ENCODE data around the gene CSMD2.

The CSMD2 gene

DNA sequence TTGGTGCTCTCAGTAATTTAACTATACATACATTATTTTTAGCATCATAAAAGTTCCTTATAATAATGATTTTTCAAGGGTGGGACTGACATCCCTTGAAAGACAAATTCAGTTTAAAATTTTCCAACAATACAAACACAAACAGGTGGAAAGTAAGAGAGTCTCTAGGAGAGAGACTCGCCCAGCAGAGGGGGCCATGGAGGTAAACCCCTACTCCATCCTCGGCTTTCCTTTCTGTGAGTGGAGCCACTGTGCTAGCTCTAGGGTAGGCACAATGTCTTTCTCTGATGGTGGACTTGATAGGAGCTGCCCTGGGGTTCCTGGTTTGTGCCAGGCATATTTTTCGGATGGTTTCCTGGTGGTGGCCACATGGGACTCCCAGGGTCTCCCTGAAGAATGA lies 8.3 kb downstream of the CSMD2 start:
- DNase-seq (ENCODE audit: low spot score) (no peak), FAIRE-seq (no peak)

DNA sequence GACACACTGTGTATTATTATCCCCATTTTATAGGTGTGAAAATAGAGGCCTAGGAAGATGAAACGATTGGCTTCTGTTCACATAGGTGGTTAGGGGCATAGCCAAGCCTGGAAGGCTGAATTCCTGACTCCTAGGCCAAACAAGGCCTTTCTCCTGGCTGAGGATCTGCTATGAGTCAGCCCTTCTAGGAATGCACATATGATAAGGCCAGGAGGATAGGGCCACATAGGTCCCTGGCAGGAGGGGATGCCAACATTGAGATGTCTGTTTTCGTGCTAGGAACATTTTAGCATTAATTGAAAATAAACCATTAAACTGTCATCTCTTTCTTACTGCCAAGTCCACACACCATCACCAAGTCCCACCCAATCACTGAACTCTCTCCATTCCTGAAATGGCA lies 9.2 kb downstream of the CSMD2 start:
- no peak for DNase-seq (ENCODE audit: low spot score)
- FAIRE-seq: no peak

GRCh38 chr1:34153246-34153645 lies 11.8 kb downstream of the CSMD2 start:
- no peak for DNase-seq (ENCODE audit: low spot score)
- FAIRE-seq: no peak

- no peak for DNase-seq (ENCODE audit: low spot score)
- no peak for FAIRE-seq
Observed at GRCh38 chr1:34149501-34149900, 15.5 kb downstream of the CSMD2 start.

DNA sequence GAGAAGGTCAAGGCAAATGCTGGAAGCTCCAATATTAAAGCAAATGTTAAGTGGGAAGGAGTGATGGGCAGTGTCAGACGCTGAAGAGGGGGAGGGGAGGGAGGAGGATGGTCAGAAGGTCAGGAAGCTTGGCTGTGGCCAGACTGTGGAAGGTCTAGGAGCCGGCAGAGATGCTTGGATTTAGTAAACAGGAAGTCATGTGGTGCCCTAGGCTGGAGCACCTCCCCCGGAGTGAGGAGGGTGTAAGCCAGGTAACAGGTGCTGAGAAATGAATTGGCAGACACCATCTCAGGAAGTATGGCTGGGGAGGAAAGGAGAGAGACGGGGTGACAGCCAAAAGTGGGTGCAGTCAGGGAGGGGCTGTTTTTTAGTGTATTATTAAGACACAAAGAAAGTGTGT lies 17.7 kb downstream of the CSMD2 start:
- DNase-seq (ENCODE audit: low spot score): no peak
- FAIRE-seq: no peak

DNA sequence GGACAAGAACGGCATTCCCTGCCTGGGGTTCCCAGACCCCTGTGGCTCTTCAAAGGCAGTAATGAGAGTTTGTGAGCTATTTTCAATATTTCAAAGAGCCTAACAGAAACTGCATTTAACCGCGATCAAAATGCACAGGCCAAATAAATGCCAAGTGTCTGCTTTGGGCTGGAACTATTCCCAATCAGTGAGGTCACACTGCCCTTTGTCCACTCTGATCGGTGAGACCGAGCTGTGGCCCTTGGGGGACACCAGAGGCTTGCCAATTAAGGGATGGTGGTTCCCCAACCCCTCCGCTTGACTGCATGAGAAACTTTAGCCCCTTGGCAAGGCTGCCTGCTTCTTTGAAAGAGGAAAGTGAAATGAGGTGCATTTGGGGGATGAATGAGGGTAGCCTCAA lies 20.3 kb downstream of the CSMD2 start:
- FAIRE-seq (no peak), DNase-seq (ENCODE audit: low spot score) (no peak)

- DNase-seq (ENCODE audit: low spot score) (no peak), FAIRE-seq (no peak)
Observed at GRCh38 chr1:34143975-34144374, 21.1 kb downstream of the CSMD2 start.

DNA sequence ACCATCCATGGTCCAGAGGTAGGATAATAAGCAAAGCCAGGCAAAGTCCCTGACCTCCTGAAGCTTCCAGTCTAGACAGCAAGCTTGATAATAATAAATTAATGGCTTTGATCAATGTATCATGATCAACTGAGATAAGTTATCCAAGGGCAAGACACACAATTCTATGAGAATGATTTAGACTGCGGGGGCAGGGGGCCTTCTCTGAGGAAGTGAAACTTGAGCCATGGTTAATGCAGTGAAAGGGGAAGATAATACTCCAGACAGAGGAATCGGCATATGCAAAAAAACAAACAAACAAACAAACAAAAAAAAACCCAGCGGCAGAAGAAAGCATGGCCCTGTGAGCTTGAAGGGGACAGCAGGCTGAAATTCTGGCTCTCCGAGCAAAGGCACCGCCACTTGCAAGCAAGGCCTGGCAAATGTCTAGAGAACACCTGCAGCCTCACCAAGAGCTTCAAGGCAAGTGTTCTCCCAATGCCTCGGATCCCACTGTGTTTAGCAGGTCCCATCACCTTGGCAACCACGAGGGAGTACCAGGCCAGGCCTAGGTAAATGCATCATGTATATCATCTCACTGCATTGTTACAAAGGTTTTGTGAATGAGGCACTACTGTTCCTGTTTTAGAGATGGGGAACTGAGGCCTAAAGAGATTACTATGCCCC lies 24.9 kb downstream of the CSMD2 start:
- no peak for FAIRE-seq
- DNase-seq (ENCODE audit: low spot score): no peak

DNA sequence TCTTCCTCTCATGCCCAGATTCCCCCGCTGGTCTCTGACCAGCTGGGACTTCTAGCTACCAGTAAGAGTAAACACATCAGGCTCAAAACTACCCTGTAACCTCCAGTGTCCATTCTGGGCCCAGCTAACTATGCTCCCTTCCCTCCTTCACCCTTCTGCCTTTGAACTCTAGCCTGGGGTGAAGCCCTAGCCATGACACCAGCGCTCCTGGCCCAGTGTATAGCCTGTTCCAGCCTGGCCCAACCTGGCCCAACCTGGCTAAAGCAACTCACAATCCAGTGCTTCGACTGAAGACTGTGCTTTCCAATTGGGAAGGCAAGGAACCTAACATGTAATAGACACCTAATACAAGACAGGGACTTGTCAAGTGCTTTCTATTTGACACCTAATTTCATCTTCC lies 27.6 kb downstream of the CSMD2 start:
- FAIRE-seq: no peak
- DNase-seq (ENCODE audit: low spot score): no peak

GRCh38 chr1:34132161-34132420 lies 32.9 kb downstream of the CSMD2 start:
- no peak for FAIRE-seq
- DNase-seq (ENCODE audit: low spot score): no peak

GRCh38 chr1:34131396-34132160 lies 33.5 kb downstream of the CSMD2 start:
- DNase-seq (ENCODE audit: low spot score): no peak
- FAIRE-seq: no peak

DNA sequence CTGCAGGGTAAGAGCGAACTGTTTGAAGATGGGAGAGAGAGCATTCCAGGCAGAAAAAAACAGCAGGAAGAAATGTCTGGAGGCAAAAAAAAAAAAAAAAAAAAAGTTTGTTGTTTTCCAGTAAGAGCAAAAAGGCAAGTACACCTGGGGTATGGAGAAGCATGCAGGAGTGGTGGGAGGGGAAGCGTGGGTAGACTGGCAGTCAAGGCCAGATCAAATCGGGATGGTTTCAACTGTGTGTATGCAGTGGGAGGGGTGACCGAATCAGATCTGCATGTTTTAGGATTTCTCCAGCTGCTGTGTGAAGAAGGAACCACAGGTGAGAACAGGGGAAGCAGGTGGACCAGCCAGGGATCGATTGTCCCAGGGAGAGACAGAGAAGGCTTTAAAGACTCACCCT lies 34.7 kb downstream of the CSMD2 start:
- FAIRE-seq: no peak

GRCh38 chr1:34129630-34130029 lies 35.4 kb downstream of the CSMD2 start:
- DNase-seq (ENCODE audit: low spot score): no peak
- FAIRE-seq: no peak

More for the DNA sequence above, 34.7 kb downstream of the CSMD2 start:
- no peak for DNase-seq (ENCODE audit: low spot score)

- no peak for DNase-seq (ENCODE audit: low spot score)
- FAIRE-seq: no peak
Observed at GRCh38 chr1:34128186-34128889, 36.7 kb downstream of the CSMD2 start.

DNA sequence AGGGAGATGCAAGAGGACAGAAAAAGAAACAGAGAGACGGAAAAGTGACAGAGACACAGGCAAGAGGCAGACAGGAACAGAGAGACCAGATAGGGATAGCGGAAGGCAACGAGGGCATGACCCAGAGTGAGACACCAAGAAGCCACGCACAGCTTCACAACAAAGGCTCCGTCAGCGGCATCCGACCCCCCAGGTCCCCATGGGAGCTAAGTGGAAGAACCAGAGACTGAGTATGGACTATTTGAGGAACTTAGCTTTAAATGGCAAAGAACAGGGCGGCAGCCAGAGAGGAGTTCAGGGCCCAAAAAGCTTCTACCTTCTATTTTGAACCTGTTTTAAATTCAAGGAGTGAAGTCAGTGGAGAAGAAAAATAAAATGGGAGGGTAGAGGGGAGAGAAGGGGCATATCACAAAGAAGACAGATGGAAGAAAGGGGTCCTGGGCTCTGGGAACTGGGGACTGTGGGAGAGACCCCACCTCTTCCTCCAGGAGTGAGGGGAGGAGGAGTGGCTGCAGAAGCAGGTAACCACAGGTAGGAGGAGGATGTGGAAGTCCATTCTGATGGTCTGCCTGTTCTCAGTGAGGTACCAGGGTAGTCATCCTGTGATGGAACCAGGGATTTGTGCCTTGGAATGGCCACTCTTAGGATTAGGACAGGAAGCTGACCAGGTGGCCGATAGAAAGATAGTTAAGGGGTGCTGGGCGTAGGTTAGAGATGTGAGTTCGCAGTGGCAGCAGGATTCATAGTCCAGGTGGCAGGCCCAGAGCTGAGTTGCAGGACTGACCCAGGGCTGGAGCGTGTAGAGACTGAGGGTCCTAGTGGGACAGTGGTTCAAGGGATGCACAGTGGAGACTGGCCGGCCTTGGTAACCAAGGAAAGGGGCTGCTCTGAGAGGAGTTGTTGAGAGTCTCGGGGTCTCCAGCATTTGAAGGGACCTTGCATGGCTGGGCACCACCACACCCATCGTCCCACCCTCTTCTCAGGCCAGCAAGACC lies 37.7 kb downstream of the CSMD2 start:
- DNase-seq (ENCODE audit: low spot score) (no peak), FAIRE-seq (no peak)

DNA sequence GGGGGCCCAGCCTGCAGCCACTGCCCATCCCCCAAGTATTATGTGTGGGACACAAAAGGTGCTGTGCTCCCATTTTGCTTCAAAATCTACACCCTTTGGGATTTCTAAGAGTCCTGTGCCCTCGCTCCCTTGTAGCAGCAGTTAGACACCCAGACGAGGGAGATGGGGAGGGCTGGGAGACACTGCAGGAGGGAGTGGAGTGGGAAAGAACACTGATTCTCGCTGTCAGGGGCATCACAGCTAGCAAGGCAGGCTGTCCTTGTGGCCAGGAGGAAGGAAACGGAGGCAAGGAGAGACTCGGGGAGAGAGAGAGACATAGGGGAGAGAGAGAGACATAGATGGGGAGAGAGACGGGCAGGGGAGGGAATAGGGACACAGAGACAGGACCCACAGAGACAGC lies 38.5 kb downstream of the CSMD2 start:
- FAIRE-seq: no peak
- no peak for DNase-seq (ENCODE audit: low spot score)

DNA sequence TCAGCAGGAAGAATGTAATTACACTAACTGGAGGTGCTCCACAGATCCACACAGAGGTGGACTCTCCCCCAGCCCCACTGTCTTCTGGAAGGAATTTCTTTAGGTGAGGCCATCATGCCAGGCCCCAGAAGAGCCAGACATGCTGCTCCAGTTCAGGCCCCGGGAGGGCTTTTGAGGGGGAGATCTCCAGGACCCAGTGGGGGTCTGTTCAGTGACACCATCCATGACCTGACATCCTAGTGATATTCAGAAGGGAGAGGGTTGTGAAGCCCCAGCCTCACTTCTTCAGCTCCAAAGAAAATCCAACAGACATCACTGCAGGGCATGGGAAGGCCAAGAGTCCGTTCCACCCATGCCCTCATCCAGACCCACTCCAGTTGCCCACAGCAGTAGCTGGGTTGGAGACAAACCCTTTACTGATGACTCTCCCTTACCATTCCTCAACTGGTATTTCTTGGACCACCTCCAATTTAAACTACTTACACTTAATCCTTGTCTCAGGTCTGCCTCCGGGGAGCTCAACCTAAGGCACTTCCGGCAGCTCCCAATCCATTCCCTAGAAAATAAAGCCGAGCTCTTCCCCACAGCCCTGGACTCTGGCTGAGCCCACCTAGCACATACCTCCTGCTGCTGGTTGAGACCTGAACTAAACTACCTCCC lies 39.2 kb downstream of the CSMD2 start:
- no peak for DNase-seq (ENCODE audit: low spot score)

DNA sequence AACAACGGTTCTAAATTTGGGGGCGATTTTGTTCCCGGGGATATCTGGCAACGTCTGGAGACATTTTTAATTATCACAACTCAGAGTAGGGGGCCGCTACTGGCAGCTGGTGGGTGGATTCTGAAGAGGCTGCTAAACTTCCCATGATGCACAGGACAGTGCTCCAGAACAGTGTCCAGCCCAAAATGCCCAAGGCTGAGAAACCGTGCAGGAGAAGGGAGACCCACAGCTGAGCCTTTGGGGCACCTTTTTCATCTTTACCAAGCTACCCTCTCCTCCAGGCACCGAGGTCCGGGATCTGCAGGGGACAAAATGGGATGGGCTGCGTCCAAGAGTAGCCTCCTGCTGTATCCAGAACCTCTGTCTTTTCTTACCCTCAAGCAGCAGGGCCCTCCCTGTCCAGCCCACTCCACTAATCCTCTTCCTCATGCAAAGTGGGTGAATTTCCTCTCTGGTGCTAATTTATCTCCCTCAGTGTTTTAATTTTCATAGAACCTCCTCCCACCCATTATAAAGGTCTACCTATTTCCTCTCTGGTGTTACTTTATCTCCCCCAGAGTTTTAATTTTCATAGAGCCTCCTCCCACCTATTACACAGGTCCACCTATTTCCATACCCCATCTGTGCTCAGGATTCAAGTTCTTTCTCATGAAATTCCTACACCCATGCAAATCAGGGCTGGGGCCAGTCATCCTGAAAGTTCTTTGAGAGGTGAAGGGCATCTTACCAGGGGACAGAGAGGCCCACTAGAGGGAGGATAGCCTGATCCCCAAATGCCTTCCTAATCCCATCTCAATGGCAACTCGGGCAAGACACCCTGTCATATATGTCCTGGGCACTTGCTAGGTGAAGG lies 42.7 kb downstream of the CSMD2 start:
- no peak for FAIRE-seq
- DNase-seq (ENCODE audit: low spot score): no peak

More for the DNA sequence above, 39.2 kb downstream of the CSMD2 start:
- no peak for FAIRE-seq

- FAIRE-seq (no peak), DNase-seq (ENCODE audit: low spot score) (no peak)
Observed at GRCh38 chr1:34115233-34115632, 49.8 kb downstream of the CSMD2 start.

DNA sequence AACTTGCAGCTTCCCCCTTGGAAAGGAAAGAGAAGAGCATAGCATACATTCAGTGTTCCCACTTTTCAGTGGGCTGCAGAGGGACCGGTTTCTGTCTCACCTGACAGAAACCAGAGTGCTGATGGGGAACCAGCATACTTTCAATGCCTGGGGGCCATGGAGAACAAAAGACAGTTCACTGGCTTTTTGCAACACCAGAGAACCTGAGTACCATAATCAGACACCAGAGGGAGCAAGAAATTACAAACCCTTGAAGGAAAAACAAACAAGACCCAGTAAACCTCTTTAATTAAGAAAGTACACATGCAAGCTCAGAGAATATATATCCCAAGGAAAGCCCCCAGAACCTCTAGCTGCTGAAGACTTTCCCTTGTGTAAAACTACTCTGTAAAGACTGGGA lies 51.1 kb downstream of the CSMD2 start:
- FAIRE-seq (no peak), DNase-seq (ENCODE audit: low spot score) (no peak)
